ENCODE data around the gene RFNG.

RFNG gene

DNA sequence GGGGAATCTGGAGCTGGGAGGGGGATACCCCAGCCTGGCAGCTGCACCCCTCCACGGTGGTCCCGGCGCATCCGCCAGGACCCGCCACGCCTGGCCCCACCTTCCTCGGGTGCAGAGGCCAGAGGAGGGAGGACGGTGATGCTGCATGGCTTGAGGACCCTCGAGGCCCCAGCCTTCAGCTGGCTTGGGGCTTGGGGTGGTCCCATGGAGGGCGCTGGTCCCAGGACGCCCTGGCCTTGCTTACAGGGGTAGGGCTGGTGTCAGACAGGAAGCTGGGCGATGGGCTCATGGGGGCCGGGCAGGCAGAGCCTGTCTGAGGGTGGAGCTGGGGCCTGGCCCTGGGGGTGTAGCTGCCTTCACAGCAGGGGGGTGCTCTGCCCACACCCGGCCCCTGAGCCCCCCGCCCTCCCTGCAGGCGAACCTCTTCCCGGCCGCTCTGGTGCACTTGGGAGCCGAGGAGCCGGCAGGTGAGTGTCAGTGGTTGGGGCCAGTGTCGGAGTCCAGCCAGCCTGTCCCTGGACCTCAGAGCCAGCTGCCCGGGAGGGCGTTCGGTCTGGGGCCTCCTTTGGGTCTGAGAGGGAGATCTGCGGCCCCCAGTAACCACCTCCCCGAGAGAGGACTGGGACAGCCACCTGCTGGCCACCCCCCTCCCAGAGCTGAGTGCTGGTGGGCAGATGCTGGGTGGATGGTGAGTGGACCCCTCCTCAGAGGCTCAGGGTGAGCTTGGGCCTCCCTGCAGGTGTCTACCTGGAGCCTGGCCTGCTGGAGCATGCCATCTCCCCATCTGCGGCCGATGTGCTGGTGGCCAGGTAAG, 35.3 kb downstream of the RFNG start:
- H3K4me3 ChIP-seq (ENCODE audit: low read depth, low read length) = no peak overlapping the region

DNA sequence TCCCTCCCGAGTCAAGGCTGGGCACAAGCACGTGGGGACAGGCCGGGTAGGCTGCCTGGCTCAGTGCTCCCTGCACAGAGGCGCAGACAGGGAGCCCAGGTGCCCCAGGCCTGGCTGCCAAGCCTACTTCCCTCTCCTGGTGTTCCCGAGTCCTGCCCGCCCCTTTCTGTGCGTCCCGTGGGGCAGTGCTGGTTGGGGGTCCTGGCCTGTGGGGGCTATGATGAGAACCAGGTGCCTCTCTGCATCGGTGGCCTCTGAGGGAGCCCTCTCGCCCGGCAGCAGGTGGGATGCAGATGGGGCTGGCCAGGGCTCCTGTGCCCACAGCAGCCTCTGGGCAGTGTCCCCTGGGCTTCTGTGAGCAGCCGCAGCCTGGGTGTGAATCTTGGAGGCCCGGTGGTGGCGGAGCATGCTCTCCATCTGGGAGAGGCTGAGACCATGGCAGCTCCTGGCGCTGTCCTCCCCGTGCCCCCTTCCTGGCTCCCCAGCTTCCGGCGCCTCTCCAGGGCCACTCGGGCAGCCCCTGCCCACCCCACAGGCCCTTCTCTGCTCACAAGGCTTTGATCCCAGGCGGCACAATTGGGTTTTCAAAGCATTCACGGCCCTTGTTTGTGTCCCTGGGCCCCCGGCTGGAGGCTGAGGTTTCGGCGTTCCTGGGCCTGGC, 36.2 kb downstream of the RFNG start:
- H3K4me3 ChIP-seq (ENCODE audit: low read depth, low read length) = no peak overlapping the region

DNA sequence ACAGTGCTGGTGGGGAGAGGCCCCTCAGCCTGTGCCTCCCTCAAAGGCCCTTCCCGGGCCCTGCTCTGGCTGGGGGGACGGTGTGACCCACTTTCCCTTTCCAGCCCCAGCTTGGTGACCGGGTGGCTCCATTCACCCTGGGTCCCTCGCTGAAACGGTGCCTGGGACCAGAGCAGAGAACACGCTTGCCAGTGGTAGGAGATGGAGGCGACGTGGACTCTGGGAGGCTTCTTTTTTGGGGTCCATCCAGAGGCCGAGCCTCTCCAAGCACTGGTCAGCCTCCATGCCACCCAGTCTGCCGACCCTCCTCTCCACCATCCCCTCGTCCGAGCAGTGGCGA, 36.7 kb downstream of the RFNG start:
- no peak overlapping the region for H3K4me3 ChIP-seq (ENCODE audit: low read depth, low read length)

DNA sequence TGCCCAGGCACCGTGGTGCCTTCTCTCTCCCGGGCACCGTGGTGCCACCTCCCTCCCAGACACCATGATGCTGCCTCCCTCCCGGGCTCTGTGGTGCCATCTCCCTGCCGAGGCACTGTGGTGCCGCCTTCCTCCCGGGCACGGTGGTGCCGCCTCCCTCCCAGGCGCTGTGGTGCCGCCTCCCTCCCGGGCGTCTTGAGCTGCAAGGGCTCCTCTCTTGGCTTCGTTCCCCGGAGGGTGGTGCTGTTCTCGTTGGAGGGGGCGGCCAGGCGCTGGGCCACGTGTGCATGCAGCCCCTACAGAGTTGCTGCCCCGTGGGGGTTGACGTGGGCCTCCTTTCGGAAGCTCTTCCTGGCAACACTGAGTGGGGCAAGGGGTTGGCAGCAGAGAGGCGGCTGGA, 37.2 kb downstream of the RFNG start:
- no peak overlapping the region for H3K4me3 ChIP-seq (ENCODE audit: low read depth, low read length)

DNA sequence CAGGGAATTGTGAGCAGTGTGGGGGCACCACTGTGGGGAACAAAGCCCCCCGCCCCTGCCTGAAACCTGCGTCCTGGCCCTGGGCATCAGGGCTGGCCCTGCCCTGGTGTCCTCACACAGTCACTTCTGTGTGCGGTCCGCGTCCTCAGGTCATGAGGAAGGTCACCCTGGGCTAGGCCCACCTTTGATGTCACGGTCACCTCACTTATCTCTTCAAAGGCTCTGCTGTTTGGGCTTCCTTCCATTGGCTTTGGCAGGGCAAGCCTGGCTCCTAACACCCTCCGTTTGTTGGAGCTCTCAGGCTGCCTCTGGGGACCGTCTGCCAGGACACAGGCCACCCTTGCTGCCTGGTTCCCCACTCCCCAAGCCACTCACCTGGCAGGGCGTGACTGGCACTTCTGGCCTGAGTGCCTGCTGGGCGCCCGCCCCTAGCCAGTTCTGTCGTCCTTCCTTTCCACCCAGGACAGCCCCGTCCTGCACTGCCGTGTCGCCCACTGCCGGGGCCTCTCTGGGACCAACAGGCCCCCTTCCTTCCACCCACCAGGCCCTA, 37.8 kb downstream of the RFNG start:
- no peak overlapping the region for H3K4me3 ChIP-seq (ENCODE audit: low read depth, low read length)

DNA sequence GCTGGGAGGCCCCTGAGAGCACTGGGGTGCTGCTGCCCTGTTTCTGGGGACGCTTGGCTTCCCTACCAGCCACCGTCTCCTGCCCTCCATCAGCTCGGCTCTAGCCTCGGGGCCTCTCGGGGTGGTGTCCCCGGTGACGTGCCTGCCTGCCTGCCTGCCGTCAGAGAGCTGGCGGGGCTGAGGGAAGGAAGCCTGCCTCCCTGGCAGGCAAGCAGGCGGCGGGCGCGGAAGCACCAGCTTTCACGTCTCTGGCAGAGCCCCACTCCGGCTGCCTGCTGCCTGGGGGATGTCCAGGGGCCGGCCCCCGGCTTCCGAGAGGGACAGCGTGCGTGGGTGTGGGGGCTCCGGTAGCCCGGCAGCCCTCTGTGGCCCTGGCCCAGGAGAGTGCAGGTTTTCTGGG, 38.3 kb downstream of the RFNG start:
- no peak overlapping the region for H3K4me3 ChIP-seq (ENCODE audit: low read depth, low read length)

DNA sequence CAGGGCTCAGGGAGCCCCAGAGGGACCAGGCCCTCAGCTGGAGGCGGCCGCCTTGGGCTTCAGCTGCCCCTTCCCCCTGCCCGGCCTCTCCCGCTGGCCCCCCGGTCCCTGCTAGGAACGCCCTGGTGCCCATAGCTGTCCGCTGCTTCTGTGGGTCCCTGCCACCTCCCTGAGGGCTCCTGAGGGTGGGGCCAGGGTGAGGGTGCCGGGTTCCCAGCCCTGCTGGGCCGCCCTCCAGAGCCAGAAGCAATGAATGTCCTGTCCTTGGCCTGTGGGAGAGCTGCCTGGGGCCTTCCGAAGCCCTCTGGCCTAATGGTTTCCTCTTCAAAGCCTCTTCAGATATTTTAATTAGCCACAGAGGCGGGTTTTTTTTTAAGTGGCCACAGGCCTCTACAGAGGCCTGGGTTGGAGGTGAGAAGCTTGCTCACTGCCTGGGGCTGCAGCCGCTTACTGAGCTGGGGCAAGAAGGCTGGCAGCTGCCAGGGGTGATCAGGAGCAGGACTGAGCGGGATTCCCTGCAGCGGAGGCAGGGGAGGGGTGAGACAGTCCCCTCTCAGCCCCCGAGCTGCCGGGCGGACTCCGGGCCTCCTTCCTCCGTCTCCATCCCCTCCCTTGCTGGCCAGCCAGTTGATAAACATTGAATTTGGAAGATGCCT, 38.8 kb downstream of the RFNG start:
- no peak overlapping the region for H3K4me3 ChIP-seq (ENCODE audit: low read depth, low read length)

DNA sequence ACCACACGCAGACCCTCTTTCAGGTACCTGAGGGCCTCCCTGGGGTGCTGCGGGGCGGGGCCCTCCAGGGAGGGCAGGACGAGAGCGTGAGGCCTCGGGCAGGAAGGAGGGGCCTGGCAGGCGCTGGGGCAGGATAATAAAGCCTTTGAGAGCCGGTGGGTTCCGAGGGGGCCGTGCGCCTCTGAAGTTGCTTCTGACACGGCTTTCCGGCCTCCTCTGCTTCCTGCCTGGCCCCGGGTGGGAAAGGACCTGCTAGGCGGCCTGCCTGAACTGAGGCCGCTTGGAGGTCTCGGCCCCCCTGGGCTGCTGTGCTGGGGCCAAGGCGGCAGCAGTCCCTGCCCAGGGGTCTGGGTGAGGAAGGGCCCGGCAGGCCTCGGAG, 39.4 kb downstream of the RFNG start:
- H3K4me3 ChIP-seq (ENCODE audit: low read depth, low read length) = no peak overlapping the region

DNA sequence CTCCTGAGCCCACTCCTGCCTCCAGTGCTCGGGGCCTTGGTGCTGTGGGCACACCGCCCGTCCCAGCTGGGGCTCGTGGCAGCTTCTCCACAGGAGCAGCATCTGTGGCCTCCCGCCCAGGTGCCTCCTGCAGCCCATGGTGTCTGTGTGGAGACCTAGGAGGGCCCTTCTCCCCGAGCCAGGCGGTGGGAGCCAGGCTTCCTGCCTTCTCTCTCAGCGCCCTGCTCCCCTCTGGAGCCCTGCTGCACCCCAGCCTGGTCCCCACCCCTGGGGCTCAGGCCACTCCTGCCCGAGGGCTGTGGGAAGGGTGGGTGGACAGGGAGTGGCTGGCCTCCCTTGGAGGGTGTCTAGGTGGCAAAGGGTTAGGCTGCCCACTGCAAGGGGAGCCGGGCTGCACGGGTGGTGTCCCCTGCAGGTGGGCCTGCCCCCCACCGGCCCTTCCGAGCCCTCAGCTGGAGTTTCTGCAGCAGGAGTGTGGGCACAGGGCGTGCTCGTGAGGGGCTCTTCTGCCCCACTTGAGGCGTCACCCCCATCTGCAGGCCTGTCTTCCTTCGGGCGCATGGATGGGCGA, 39.9 kb downstream of the RFNG start:
- no peak overlapping the region for H3K4me3 ChIP-seq (ENCODE audit: low read depth, low read length)

DNA sequence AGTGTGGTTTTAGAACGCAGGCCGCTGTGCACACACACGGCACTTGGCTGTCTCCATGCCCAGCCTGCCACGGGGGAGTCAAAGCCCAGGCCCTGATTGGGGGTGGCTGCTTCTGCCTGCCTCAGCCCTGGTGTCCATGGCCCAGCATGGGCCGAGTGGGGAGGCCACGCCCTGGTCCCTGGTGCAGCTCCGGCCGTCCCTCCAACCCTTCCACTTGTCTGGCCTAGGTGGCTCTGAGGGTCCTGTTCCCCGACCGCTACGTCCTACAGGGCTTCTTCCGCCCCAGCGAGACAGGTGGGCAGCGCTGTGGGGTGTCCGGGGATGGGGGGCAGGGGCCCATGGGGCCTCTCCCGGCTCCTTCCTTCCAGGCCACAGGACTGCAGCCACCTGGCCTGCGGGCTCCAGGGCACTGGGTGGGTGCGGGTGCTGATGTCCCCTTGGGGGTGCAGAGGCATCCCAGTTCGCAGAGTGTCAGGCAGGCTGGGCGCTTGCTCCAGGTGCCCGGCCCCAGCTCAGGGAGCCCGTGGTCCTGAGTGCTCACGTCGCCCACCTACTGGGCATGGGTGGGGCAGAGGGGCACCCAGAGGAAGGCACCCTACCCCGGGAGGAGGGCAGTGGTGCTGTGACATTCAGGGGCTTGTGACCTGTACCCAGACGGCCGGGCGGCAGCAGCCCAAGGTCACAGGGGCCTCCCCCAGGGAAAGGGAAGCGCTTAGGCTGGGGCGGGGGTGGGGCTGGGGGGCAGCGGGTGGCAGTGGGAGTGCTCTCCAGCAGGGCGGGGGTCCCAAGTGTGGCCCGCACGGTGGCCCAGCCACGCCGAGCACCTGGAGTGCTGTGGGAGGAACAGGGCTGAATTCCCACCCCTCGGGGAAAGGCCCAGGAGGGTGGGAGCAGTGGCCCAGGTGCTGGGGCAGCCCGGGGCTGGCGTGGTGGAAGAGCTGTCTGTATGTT, 40.8 kb downstream of the RFNG start:
- H3K4me3 ChIP-seq (ENCODE audit: low read depth, low read length) = no peak overlapping the region

DNA sequence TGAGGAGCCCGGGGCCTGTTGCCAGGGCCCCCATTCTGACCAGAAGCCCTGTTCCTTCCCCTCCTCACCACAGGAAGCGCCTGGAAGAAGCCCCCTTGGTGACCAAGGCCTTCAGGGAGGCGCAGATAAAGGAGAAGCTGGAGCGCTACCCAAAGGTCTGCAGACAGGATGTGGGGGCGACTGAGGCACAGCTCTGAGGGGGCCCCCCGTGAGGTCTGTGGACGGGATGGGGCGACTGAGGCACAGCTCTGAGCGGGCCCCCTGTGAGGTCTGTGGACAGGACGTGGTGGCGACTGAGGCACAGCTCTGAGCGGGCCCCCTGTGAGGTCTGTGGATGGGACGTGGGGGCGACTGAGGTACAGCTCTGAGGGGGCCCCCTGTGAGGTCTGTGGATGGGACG, 42.2 kb downstream of the RFNG start:
- no peak overlapping the region for H3K4me3 ChIP-seq (ENCODE audit: low read depth, low read length)

DNA sequence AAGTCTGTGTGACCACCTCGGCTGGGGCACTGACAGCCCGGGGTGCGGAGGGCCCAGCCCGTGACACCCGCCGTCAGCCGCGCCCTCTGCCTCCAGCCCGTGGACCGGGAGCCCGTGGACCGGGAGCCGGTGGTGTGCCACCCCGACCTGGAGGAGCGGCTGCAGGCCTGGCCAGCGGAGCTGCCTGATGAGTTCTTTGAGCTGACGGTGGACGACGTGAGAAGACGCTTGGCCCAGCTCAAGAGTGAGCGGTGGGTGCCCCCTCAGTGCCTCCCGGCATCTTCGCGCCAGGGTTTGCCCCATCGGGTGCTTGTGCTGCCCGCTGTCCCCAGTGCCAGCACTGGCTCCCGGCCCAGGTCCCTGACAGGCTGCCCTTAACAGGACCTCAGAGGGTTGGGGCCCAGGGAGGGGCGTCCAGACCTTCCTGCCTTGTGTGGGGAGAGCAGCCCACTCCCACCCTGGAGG, 42.6 kb downstream of the RFNG start:
- no peak overlapping the region for H3K4me3 ChIP-seq (ENCODE audit: low read depth, low read length)

DNA sequence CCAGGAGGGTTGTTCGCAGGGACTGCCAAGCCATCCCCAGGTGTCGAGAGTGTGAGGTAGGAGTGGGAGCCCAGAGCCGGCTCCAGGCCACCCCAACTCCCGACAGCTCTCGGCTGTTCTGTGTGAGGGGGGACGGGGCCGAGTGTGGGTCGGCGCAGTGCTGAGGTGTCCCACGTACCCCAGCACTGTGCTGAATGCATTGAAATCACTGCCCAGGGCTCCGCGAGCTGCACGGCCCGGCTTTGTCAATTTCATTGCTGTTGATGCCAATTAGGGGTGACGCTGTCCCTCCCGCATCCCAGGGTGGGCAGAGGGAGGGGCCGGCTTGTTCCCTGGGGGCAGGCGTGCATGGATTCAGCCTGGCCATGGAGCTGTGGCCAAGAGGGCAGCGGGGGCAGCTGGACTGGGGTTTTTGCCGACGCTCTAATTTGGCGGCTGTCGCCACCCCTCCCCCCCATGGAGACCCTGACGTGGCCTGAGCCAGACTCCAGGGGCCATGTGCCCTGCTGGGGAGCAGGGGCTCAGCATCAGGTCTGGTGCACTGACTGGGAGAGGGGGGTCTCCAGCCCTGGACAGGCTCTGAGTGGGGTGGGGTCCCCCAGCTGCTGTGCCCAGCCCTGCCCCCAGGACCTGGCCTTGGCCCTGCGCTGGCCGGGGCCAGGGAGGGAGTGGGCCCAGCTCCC, 43.2 kb downstream of the RFNG start:
- no peak overlapping the region for H3K4me3 ChIP-seq (ENCODE audit: low read depth, low read length)

DNA sequence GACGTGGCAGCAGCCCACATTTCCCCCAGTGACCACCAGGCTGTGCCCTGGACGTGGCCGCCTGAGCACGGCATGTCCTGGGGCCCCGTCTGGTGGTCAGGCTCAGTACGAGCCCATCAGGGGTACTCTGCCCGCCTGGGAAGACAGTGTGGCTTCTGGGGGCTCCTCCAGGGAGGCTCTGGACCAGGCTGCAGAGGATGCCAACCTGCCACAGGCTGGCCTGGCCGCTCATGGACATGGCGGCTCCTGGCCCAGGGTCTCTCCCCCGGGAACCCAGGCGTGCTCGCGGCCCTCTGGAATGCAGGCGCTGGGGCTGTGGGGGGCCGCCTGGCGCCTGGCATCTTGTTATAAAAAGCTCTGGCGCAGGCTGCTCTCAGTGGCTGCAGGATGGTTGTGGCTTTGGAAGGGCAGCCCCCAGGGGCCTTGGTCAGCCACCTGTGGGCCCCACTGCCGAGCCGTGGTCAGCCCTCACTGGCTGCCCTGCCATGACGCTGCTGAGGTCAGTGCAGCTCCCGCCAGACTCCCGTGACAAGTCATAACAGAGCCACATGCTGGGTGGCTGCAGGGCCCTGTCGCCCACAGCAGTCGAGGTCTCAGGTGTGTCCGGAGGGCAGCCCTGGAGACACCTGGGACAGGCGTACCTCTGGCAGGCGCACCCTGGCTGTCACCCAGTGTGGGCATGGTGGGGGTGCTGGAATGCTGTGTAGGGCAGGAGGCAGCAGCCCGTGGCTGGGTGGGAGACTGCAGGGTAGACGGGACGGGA, 43.9 kb downstream of the RFNG start:
- no peak overlapping the region for H3K4me3 ChIP-seq (ENCODE audit: low read depth, low read length)

DNA sequence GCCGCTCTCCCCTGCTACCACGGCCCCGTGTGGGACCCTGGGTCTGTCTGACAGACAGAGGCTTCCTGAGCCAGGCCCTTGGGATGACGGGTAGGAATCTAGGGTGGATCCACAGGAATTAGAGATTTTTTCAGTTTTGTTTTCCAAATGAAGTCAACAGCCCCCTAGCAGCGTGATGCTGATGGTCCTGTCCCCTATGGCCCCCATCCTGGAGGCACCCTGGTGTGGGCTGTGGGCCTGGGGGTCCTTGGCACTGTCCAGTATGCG, 44.5 kb downstream of the RFNG start:
- no peak overlapping the region for H3K4me3 ChIP-seq (ENCODE audit: low read depth, low read length)

DNA sequence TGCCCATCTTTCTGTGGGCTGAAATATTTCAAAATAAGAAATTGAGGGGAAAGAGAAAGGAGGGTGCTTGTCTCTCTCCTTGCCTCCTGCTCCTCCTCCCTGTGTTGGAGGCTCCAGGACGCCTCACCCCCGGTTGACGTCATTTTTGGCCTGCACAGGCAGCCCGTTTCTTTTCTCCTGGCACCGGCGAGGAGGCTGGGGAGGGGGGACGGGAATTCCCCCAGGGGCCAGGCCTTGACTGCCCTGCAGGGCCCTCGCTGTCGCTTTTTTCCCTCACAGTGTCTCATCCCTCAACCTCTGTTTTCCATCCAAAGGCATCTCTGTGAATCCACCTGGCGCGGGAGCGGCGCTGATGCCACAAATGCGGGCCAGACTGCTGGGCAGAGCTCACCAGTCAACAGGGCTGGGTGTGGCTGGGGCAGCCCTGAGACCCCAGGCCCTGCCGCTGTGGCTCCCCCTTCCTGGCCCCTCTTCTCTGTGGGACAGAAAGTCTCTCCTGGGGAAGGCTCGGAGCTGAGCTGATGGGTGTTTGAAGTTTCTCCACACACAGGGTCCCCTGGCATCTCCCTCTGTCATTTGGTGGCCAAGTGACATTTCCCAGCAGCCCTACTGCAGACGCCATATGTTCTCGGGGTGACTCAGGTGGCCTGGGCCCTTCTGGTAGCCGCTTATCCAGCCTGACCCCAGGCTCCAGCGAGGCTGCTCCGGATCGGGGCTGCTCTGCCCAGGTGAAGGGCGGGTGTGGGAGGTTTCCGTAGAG, 45.0 kb downstream of the RFNG start:
- H3K4me3 ChIP-seq (ENCODE audit: low read depth, low read length) = no peak overlapping the region

DNA sequence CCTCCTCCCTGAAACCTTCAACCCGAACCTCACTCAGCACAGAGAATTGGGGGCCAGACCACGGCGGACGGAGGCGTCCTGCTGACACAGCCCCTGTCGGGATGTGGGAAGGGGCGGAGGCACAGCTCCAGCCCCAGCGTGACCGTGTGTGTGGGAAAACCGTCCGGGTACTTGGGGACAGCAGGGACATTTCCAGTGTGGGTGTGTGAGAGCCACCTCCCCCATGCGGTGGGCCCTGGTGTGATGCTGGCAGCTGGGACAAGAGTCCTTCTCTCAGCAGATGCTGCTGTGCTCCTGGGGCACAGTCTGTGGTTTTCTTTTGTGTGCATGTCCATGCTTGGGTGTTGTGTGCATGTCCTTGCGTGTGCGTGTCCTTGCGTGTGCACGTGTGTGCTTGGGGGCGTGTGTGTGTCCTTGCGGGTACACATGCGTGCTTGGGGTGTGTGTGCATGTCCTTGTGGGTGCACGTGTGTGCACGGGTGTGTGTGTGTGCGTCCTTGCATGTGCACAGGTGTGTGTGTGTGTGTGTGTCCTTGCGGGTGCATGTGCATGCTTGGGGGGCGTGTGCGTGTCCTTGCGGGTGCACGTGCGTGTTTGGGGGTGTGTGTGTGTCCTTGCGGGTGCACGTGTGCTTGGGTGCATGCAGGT, 45.8 kb downstream of the RFNG start:
- no peak overlapping the region for H3K4me3 ChIP-seq (ENCODE audit: low read depth, low read length)

Data from iPS-11a (cell line).